HG02763 (cell line): Measurements from ENCODE around the gene GDI1.

Experiments
- ATAC-seq: cut with Tn5 transposase; IDR thresholded peaks from one replicate; pipeline ENCODE4 v1.9.1; 2021; ENCODE audit warnings: mild to moderate bottlenecking, moderate library complexity; ENCODE audit not compliant: unreplicated experiment

Gene GDI1

GRCh38 chrX:154459832-154460231, 22.9 kb downstream of the GDI1 start:
- ATAC-seq = no peak

- ATAC-seq = no peak
These were observed 23.4 kb downstream of the GDI1 start for GRCh38 chrX:154460326-154460725.

GRCh38 chrX:154462396-154462795, 25.4 kb downstream of the GDI1 start:
- no peak for ATAC-seq

GRCh38 chrX:154463611-154464220, 26.8 kb downstream of the GDI1 start:
- no peak for ATAC-seq

GRCh38 chrX:154464806-154465365, 27.9 kb downstream of the GDI1 start:
- no peak for ATAC-seq

GRCh38 chrX:154465601-154466000, 28.6 kb downstream of the GDI1 start:
- ATAC-seq = no peak

- ATAC-seq = no peak
These were observed 29.1 kb downstream of the GDI1 start for GRCh38 chrX:154466036-154466435.

GRCh38 chrX:154466907-154467306, 30.0 kb downstream of the GDI1 start:
- ATAC-seq = no peak

GRCh38 chrX:154467556-154467955, 30.6 kb downstream of the GDI1 start:
- no peak for ATAC-seq

- ATAC-seq = no peak
These were observed 31.3 kb downstream of the GDI1 start for GRCh38 chrX:154468217-154468616.

GRCh38 chrX:154469114-154469513, 32.2 kb downstream of the GDI1 start:
- ATAC-seq = no peak

- no peak for ATAC-seq
These were observed 32.9 kb downstream of the GDI1 start for GRCh38 chrX:154469880-154470279.

GRCh38 chrX:154470434-154470833, 33.5 kb downstream of the GDI1 start:
- ATAC-seq = no peak

GRCh38 chrX:154470914-154471568, 34.1 kb downstream of the GDI1 start:
- no peak for ATAC-seq

- no peak for ATAC-seq
These were observed 35.1 kb downstream of the GDI1 start for GRCh38 chrX:154471839-154472684.

GRCh38 chrX:154472685-154473632, 36.0 kb downstream of the GDI1 start:
- no peak for ATAC-seq

GRCh38 chrX:154473683-154474082, 36.7 kb downstream of the GDI1 start:
- no peak for ATAC-seq

GRCh38 chrX:154476821-154477220, 39.9 kb downstream of the GDI1 start:
- ATAC-seq = no peak

- no peak for ATAC-seq
These were observed 41.0 kb downstream of the GDI1 start for GRCh38 chrX:154477891-154478477.
